ENCODE measurements around the gene CRYBG1. TPM values are rescaled to one million over a fixed set of nuclear protein-coding genes. Genes with fewer than 3 reads are reported as not detected.

The CRYBG1 gene
- total and polyA plus RNA-seq, 2 of the 13 experiments (the other 11 are each of a cell fraction or from before 2014, with no cell fraction given): 10.1 to 21.9 TPM

DNA sequence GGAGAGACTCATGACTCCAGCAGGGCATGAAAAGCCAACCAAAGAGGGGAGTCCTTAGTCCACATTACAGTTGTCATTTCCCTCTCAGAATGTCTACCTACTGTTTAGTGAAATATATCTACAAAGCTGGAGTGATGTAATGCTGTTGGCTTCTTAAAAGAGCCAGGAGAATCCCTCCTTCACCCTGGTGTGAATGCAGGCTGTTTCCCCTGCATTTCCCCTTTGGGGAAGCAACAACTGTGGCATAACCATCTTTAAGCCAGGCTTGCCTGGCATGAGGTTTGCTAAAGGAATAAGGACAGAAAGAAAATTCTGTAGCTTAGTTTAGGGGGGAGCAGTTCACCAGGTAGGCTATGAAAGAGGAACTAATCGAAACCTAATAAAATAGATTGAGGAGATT is 129.5 kb downstream of the CRYBG1 start (continued):
- TF ChIP-seq ARNT (IDR thresholded peaks at IDR 0.05): no peak
- TF ChIP-seq BRCA1 (CRISPR knock-in tag; IDR thresholded peaks at IDR 0.05): no peak

DNA sequence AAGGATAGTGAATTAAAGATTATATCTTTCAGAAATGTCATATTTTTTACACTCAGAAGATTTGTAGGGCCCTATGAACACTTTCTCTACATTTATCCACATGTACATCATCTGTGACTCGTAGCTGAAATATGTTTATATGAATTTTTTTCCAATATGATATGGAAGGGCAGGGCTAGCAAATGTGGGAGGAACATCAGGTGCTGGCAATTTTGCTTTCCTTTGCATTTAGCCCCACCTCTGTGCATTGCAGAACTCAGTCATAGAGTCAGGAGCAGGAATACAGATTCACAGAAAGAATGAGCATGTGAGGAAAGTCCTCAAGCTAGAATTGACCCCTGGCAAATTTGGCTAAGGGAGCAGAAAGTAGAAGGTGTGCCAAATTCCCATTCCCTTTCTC is 129.9 kb downstream of the CRYBG1 start:
- no peak for TF ChIP-seq ZNF430 (CRISPR knock-in tag; IDR thresholded peaks at IDR 0.05)
- no peak for TF ChIP-seq ZNF720 (CRISPR knock-in tag; IDR thresholded peaks at IDR 0.05)
- no peak for TF ChIP-seq PHF5A (CRISPR knock-in tag; IDR thresholded peaks at IDR 0.05; ENCODE audit: low read depth, unreplicated experiment)
- TF ChIP-seq, protein P1, sequence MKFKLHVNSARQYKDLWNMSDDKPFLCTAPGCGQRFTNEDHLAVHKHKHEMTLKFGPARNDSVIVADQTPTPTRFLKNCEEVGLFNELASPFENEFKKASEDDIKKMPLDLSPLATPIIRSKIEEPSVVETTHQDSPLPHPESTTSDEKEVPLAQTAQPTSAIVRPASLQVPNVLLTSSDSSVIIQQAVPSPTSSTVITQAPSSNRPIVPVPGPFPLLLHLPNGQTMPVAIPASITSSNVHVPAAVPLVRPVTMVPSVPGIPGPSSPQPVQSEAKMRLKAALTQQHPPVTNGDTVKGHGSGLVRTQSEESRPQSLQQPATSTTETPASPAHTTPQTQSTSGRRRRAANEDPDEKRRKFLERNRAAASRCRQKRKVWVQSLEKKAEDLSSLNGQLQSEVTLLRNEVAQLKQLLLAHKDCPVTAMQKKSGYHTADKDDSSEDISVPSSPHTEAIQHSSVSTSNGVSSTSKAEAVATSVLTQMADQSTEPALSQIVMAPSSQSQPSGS (CRISPR knock-in tag; IDR thresholded peaks at IDR 0.05): no peak
- TF ChIP-seq, protein P2, sequence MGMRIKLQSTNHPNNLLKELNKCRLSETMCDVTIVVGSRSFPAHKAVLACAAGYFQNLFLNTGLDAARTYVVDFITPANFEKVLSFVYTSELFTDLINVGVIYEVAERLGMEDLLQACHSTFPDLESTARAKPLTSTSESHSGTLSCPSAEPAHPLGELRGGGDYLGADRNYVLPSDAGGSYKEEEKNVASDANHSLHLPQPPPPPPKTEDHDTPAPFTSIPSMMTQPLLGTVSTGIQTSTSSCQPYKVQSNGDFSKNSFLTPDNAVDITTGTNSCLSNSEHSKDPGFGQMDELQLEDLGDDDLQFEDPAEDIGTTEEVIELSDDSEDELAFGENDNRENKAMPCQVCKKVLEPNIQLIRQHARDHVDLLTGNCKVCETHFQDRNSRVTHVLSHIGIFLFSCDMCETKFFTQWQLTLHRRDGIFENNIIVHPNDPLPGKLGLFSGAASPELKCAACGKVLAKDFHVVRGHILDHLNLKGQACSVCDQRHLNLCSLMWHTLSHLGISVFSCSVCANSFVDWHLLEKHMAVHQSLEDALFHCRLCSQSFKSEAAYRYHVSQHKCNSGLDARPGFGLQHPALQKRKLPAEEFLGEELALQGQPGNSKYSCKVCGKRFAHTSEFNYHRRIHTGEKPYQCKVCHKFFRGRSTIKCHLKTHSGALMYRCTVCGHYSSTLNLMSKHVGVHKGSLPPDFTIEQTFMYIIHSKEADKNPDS (CRISPR knock-in tag; IDR thresholded peaks at IDR 0.05): no peak
- TF ChIP-seq, protein P3, sequence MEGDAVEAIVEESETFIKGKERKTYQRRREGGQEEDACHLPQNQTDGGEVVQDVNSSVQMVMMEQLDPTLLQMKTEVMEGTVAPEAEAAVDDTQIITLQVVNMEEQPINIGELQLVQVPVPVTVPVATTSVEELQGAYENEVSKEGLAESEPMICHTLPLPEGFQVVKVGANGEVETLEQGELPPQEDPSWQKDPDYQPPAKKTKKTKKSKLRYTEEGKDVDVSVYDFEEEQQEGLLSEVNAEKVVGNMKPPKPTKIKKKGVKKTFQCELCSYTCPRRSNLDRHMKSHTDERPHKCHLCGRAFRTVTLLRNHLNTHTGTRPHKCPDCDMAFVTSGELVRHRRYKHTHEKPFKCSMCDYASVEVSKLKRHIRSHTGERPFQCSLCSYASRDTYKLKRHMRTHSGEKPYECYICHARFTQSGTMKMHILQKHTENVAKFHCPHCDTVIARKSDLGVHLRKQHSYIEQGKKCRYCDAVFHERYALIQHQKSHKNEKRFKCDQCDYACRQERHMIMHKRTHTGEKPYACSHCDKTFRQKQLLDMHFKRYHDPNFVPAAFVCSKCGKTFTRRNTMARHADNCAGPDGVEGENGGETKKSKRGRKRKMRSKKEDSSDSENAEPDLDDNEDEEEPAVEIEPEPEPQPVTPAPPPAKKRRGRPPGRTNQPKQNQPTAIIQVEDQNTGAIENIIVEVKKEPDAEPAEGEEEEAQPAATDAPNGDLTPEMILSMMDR (CRISPR knock-in tag; IDR thresholded peaks at IDR 0.05): no peak
- TF ChIP-seq BHLHE40 (IDR thresholded peaks at IDR 0.05; ENCODE audit: low read length): no peak
- TF ChIP-seq, protein P4, sequence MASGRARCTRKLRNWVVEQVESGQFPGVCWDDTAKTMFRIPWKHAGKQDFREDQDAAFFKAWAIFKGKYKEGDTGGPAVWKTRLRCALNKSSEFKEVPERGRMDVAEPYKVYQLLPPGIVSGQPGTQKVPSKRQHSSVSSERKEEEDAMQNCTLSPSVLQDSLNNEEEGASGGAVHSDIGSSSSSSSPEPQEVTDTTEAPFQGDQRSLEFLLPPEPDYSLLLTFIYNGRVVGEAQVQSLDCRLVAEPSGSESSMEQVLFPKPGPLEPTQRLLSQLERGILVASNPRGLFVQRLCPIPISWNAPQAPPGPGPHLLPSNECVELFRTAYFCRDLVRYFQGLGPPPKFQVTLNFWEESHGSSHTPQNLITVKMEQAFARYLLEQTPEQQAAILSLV (CRISPR knock-in tag; IDR thresholded peaks at IDR 0.05; ENCODE audit: borderline replicate concordance): no peak
- Histone ChIP-seq H3K4me3 (replicated peaks in 1 of 3; ENCODE audit: insufficient read depth in 1 of 3, low read depth in 2 of 3, low read length in 3 of 3) (no peak overlapping the region), H3K27me3 (ENCODE audit: control insufficient read depth in 1 of 2, insufficient read depth in 2 of 2, low read length in 2 of 2) (peaks cover 1 to 21% of the 10 kb centered on the region in 2 experiments; a peak in 2 of 5 replicates), H4K20me1 (ENCODE audit: insufficient read depth, low read length) (no peaks in the 10 kb centered on the region), H3K79me2 (ENCODE audit: insufficient read depth, low read length) (no peaks in the 10 kb centered on the region), H3K9me3 (ENCODE audit: low read length) (no peaks in the 10 kb centered on the region), H2AFZ (ENCODE audit: low read length) (no peak overlapping the region), H3K36me3 (replicated peaks in 1 of 2; ENCODE audit: control insufficient read depth in 1 of 2, insufficient read depth in 2 of 2, low read length in 2 of 2) (no peaks in the 10 kb centered on the region), H3K4me2 (ENCODE audit: low read depth, low read length) (no peak overlapping the region), H3K27ac (ENCODE audit: extremely low read length, insufficient read depth, low read length) (no peak overlapping the region), H3K9ac (ENCODE audit: insufficient read depth, low read depth, low read length) (no peak overlapping the region), H3K4me1 (ENCODE audit: insufficient read depth, low read length) (no peaks in the 10 kb centered on the region)
- ChIA-PET CTCF (ENCODE audit: low intra/inter-chr PET ratio, low total read pairs) (no interaction called here), POLR2A (no interaction called here)
- WGBS (ENCODE audit: low lambda C conversion rate): 7% methylated on average over 1 of the region's 1 CpG
- BruUV-seq (replicated peaks): no TSS peak
- no peak for DNase-seq (ENCODE audit: low spot score)
- no peak for ATAC-seq
- intact Hi-C loops (cut with micrococcal nuclease; ENCODE audit: unreplicated experiment): no loop called here
- no peak for FAIRE-seq
- in situ Hi-C loops (cut with HindIII; ENCODE audit: extremely low pct_ligation_motif_present, low pct_unique_long_range_greater_than_20kb): no loop called here
